Left kidney (tissue), 8 donors: ENCODE results near the gene ARPC5L. TPM values are rescaled to one million over a fixed set of nuclear protein-coding genes. Genes with fewer than 3 reads are reported as not detected.
A peak's percentile ranks its signal among the peaks of the same experiment; 100 is the strongest.
"Not testable (repeated sequence)": the region's sequence is repeated elsewhere in the genome, so short reads cannot be mapped to it uniquely, and the experiment has no call there.

Experiments used
- DNase-seq: peaks from one replicate; pipeline ENCODE4 v3.0.0-alpha.2; 2013
- long read RNA-seq, 8 donors: transcript quantifications; one replicate each; lab custom pipeline, GENCODE V29; 2026
- polyA plus RNA-seq: library from polyadenylated mRNA; unstranded; fragments of 120-200 nt; gene quantifications from one replicate; pipeline ENCODE4 v1.2.1, GENCODE V29; 2013; ENCODE audit not compliant: insufficient read length

ARPC5L gene
- polyA plus RNA-seq, result 38.5 TPM
- long read RNA-seq, donor 1, transcript ARPC5L-201 (4 exons, 1,325 nt), result major isoform, 28 of 38 reads
- long read RNA-seq, donor 1, partial matches to known transcripts, result 7 of 38 reads
- long read RNA-seq, donor 1, other reads (novel, unspliced or antisense), result 0 of 38 reads
- long read RNA-seq, donor 2, transcript ARPC5L-201 (4 exons, 1,325 nt), result major isoform, 15 of 16 reads
- long read RNA-seq, donor 2, partial matches to known transcripts, result 0 of 16 reads
- long read RNA-seq, donor 2, other reads (novel, unspliced or antisense), result 0 of 16 reads
- long read RNA-seq, donor 3, transcript ARPC5L-201 (4 exons, 1,325 nt), result major isoform, 21 of 40 reads
- long read RNA-seq, donor 3, partial matches to known transcripts, result 19 of 40 reads
- long read RNA-seq, donor 3, other reads (novel, unspliced or antisense), result 0 of 40 reads
- long read RNA-seq, donor 4, partial matches to known transcripts, result 0 of 5 reads
- long read RNA-seq, donor 4, other reads (novel, unspliced or antisense), result 0 of 5 reads
- long read RNA-seq, donor 5, transcript ARPC5L-201 (4 exons, 1,325 nt), result major isoform, 37 of 56 reads
- long read RNA-seq, donor 5, partial matches to known transcripts, result 18 of 56 reads
- long read RNA-seq, donor 5, other reads (novel, unspliced or antisense), result 0 of 56 reads
- long read RNA-seq, donor 6, transcript ARPC5L-201 (4 exons, 1,325 nt), result major isoform, 30 of 51 reads
- long read RNA-seq, donor 6, partial matches to known transcripts, result 21 of 51 reads
- long read RNA-seq, donor 6, other reads (novel, unspliced or antisense), result 0 of 51 reads
- long read RNA-seq, donor 7, transcript ARPC5L-201 (4 exons, 1,325 nt), result major isoform, 38 of 49 reads
- long read RNA-seq, donor 7, partial matches to known transcripts, result 9 of 49 reads
- long read RNA-seq, donor 7, other reads (novel, unspliced or antisense), result 0 of 49 reads
- long read RNA-seq, donor 8, transcript ARPC5L-201 (4 exons, 1,325 nt), result major isoform, 9 of 9 reads
- long read RNA-seq, donor 8, partial matches to known transcripts, result 0 of 9 reads
- long read RNA-seq, donor 8, other reads (novel, unspliced or antisense), result 0 of 9 reads

DNA sequence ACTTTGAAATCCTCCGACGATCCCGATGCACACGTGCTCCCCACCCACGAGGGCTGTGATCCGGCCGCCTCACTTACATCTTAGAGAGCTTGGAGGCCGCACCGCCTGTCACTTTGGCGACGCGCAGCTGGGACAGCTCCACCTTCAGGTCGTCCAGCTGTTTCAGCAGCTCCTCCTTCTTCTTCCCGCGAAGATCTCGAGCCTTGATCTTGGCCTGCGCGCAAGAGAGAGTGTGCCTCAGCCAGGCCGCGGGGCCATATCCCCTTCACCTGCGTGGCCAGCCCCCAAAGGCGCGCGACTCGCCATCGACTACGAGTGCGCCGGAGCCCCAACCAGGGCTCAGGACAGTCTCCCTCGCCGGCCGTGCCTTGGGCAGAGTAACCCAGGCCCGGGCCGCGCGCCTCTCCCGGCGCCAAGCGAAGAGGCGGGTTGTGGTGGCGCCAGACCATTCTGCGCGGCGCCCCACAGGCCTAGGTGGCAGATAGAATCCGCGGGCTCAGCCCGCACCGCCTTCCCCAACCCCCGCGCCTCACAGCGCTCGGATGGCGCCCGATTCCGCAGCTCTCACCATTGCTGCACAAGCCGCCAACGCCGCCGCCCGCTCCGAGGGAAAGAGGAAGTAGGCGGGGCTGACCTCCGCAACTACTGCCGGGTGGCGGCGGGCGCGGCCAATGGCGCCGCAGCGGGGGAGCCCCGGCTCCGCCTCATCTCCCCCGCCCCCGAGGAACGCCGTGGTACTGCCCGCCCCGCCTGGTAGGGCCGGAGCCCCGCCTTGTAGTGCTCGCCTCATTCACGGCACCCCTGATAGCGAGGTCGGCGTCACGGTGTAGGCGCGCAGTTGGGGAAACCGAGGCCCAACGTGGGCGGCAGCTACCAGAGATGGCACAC, at the start of gene ARPC5L, which contains the start of gene RPL35:
Gene ARPC5L, plus strand, starts transcription at position 789 of the 888 bp plus-strand sequence. CDS start 7,161 bp downstream, outside the sequence.
Gene RPL35, minus strand, starts transcription at position 616 of the 888 bp plus-strand sequence. Its CDS starts 45 bp downstream, at position 571.
- DNase-seq, result peak; percentile 93

DNA sequence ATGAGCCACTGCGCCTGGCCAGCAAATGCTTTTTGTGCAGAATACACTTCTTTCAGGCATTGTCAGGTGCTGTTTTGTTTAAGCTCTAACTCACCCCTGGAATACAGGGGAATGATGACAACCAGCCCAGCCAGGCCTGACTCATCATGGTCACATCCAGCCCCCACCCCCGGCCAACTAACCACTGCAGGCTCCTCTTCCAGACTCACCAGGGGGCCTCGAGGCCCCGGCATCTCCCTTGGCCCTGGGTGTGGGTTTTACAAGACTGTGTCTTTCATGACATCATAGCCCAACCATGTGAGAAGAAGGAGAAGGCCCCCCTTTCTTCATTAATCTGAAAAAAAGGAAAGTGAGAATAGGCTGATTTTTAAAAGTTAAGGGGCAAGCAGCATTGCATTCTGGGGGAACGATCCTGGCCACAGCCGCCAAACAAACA, 49.5 kb upstream of the ARPC5L start:
- no peak for DNase-seq

DNA sequence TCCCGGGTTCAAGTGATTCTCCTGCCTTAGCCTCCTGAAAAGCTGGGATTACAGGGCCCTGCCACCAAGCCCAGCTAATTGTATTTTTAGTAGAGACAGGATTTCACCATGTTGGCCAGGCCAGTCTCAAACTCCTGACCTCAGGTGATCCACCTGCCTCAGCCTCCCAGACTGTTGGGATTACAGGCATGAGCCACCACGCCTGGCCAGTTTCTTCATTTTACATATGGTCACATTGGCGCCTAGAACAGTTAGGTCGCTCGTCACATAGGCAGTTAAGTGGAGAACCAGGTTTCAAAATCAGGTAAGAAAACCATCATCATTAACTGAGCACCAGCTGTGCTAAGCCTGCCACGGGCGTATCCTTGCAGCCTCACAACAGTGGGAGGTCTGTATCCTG, 48.9 kb upstream of the ARPC5L start:
- no peak for DNase-seq

DNA sequence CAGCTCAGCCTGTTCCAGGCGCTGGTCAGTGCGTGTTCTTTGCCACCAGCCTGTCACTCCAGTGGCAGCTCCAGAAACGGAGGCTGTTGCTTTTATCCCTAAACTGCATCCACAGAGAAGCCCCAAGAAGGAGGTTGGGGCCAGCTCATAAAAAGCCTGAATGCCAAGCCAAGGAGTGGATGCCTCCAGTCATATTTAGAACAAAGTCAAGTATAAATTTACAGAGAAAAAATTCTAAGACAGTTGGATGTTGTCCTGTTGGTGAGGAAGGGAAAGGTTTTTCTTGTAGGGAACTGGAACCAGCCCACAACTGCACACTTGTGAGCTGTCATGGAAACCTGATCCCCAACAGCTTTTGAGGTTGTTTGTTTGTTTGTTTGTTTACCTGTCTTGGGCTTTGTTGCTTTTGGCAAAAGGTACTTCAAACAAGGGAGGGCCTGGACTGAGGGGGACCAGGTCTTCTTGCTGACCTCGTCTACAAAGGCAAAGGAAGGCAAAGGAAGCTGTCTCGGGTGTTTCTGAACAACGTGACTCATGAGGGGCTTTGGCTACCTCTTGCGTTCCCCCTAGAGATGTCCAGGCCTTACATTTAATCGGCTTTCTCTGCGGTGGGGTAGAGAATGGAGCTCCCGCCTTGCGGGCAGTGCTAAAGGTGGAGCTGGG, 48.3 kb upstream of the ARPC5L start:
- DNase-seq, result no peak

DNA sequence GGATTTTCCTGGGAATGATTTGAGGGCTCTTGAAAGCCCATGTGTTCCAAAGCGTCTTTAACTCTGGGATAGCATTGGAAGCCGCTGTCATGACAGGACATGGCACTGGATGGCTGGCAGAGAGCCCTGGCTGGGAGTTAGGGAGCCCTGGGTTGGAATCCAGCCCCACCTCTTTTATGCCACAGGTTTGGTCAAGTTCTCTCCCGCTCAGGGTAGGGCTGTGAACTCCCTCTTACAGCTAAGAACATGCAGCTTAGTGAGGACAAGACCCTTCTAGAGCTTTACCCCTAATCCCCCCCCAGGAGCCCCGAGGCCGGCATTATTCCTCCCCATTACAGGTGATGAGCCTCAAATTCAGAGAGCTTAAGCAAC, 47.8 kb upstream of the ARPC5L start:
- DNase-seq, result no peak

DNA sequence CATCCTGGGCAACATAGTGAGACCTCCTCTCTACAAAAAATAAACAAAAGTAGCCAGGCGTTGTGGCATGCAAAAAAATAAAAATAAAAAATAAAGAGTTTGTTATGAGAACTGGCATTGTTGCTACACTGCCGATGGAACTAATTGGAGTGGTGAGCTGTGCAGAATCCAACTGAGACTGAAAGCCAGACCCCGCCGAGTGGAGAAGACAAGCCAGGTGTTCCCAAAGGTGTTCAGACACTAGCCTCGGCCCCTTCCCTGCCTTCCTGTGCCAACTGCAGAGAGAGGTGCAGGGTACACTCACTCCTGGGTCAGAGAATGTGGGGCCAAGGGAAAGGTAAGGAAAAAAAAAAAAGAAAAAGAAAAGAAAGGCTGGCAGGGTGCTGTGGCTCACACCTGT, 46.3 kb upstream of the ARPC5L start:
- DNase-seq, result no peak

DNA sequence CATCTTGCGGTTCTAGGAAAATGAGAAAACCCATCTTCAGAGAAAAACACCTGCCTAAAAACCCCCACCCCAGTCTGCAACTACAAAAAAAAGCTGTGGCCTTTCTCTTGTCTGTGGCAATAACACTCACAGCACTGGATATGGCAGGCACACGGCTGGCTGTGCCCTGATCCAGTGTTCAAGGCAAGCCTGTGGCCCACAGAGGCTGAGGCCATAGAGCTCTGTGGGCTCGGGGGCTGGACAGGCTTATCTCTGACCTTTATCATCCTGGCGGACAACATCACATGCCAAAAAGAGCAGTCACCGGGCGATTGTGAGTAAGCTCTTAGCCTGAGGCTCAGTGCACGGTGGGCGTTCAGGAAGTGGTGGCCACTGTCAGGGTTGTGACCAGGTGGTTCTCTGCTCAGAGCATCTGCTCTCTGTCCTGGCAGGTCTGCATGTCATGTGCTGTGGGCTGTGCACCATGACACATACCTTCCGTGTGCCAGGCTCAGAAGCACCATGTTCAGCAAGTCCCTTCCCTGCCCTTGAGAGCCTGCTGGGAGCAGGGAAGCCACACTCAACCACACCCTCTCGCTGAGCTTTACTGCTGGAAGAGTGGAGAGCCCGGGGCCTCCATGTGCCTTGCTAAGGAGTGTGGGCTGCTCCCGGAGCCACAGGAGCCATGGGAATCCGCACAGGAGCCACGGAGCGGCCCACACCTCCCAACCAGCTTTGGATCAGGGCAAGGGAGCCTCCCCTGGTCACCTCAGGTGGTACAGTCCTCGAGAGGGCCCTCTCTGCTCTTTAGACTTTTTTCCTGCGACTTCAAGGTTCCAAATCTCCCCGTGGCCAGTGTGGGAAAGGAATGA, 43.3 kb upstream of the ARPC5L start:
- no peak for DNase-seq

DNA sequence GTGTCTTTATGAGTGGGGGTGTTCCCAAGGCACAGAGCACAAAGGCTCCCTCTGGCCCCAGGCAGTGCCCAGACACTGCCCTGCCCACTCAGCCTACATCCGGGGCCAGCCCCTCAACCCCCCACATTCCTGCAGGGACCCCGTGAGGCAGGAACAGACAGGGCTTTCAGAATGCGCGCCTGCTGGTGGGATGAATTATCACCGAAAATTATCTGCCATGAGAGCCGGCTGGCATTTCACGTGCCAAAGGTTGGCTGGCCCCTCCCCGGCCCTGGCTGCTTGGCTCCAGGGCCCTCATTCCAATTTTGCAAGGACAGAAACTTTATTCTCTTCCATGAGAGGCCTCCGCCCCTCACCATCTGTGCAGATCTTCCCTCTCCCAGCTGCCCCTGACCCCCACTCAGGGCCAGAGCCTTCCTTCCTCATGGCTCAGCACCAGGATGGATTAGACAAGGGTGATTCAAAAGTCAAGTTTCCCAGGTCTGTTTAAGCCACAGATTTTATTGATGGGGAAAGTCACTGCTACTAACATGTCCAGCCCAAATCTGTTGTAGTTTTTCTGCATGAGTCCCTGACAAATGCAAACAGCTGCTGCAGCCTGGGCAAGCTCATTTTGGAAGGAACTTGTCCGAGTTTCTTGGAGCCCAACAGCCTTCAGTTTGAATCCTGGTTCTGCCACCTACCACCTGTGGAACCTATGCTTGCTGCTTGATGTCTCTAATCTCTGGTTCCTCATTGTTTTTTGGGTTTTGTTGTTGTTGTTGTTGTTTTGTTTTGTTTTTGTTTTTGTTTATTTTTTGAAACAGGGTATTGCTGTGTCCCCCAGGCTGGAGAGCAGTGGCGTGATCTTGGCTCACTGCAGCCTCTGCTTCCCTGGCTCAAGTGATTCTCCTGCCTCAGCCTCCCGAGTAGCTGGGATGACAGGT, 41.0 kb upstream of the ARPC5L start:
- no peak for DNase-seq

DNA sequence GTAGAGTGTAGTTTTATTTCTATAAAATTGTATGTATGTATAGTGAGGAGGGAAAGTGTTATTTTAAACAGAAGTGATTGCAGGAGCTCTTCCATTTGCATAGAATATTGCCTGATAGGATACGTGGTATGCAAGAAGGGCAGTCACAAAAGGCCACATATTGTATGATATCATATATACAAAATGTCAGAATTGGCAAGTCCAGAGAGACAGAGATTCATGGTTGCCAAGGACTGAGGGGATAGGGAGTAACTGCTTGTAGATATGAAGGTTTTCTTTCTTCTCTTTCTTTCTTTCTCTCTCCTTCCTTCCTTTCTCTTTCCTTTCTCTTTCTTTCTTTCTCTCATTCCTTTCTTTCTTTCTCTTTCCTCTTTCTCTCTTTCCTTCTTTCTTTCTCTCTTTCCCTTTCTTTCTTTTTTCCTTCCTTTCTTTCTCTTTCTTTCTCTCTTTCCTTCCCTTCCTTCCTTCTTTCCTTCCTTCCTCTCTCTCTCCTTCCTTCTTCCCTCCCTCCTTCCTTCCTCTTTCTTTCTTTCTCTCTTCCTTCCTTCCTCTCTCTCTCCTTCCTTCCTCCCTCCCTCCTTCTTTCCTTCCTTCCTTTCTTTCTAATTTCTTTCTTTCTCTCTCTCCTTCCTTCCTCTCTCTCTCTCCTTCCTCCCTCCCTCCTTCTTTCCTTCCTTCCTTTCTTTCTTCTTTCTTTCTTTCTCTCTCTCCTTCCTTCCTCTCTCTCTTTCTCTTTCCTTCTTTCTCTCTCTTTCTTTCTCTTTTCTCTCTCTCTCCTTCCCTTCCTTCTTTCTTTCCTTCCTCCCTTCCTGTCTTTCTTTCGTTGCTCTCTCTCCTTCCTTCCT, 33.2 kb upstream of the ARPC5L start:
- no peak for DNase-seq

DNA sequence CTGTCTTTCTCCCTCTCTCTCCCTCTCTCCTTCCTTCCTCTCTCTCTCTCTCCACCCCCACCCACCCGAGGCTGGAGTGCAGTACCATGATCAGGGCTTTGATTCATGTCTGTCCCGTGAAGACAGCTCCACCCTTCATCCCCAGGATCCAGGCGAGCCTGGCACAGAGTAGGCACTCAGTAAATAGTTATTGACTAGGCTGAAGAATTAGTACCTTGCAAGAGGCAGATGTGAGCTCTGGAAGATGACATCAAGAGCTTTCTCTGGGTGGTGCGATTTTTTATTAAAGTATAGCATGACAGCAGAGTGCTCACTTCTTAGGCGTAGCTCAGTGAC, 32.6 kb upstream of the ARPC5L start:
- no peak for DNase-seq

DNA sequence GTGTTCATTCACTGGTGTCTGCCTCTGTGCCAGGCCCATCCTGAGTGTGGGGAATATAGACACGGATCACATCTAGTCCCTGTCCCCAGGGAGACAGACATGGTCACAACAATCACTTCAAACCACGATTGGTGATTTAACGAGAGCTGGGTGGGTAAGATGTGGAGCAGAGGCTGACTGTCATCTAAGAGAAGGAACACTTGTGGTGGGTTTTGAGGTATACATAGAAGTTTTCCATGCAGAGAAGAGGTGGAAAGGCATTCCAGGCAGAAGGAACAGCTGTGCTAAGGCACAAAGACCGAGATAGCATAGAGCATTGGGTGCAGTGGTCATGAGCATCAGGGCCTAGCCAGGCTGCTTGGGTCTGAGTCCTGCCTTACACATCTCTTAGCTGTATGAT, 31.3 kb upstream of the ARPC5L start:
- DNase-seq, result no peak

DNA sequence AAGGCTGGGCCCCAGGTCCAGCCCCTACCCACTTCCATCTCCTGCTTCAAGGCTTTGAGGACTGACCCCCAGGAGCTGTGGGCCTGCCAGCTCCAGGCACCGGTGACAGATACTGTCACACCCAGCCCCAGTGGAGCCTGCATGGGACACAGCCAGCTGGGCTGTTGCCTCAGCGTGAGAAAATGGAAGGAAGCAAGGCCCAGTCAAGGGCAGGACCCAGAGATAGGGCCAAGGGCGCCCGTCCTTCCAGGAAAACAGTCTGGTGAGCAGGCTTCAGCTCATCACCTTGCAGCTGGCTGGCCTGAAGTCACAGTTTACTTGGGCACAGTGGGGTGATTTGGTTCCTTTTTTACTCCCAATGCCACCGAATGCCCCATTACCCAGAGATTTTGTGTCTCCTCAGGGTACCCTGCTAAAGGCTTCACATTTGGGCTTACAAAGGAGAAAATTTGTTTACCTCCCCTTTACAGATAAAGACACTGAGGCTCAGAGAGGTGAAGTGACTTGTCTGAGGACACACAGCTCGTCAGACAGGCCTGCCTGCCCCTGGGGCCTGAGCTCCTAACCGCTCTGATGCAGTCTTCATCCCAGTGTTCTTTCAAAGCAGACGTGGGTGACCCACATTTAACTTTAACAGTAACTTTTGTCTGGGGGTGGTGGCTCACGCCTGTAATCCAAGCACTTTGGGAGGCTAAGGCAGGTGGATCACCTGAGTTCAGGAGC, 30.1 kb upstream of the ARPC5L start:
- no peak for DNase-seq

DNA sequence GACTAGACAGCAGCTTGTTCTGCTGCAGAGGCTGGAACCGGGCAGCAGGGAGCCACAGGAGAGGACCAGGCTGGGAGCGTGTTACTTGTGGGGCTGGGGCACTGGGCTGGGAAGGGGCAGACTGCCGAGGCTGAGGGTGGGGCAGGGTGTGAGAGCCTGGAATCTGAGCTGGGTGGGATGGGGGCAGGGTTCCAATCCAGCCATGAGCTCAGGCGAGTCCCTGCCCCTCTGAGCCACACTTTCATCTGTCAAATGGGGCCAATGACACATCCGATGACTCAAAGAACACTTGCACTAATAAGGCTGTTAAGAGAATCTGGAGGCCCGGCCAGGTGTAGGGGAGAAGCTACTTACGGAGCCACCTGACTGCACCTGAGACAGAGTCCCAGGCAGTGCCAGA, 27.3 kb upstream of the ARPC5L start:
- DNase-seq, result no peak

DNA sequence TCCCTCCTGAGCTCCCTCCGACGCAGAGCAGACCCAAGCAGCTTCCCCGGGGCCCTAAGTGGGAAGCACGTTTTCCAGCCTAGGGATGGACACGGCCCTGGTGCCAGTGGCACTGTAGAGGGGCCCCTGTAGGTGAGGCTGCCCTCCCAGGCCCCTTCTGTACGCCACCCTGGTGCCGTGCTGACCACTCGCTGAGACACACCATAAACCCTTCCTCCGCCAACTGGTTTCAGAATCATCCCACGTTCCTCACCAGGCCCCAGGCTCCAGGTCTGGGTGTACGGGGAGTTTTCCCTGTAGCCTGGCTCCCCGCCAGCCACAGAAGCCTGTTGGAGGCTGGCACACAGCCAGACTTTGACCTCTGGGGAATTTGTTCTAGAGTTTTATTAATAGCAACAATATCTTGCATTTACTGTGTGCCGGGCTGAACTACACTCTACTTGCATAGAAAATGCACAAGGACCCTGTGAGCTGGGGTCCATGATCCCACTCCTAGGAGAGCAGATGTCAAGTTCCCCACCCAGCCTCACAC, 26.8 kb upstream of the ARPC5L start:
- DNase-seq, result peak; percentile 57

DNA sequence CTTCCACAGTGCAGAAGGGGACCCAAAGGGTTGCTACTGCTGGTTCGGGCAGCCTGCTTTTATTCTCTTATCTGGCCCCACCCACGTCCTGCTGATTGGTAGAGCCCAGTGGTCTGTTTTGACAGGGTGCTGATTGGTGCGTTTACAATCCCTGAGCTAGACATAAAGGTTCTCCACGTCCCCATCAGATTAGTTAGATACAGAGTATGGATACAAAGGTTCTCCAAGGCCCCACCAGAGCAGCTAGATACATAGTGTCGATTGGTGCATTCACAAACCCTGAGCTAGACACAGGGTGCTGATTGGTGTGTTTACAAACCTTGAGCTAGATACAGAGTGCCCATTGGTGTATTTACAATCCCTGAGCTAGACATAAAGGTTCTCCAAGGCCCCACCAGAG, 23.8 kb upstream of the ARPC5L start:
- DNase-seq, result not testable (repeated sequence)

DNA sequence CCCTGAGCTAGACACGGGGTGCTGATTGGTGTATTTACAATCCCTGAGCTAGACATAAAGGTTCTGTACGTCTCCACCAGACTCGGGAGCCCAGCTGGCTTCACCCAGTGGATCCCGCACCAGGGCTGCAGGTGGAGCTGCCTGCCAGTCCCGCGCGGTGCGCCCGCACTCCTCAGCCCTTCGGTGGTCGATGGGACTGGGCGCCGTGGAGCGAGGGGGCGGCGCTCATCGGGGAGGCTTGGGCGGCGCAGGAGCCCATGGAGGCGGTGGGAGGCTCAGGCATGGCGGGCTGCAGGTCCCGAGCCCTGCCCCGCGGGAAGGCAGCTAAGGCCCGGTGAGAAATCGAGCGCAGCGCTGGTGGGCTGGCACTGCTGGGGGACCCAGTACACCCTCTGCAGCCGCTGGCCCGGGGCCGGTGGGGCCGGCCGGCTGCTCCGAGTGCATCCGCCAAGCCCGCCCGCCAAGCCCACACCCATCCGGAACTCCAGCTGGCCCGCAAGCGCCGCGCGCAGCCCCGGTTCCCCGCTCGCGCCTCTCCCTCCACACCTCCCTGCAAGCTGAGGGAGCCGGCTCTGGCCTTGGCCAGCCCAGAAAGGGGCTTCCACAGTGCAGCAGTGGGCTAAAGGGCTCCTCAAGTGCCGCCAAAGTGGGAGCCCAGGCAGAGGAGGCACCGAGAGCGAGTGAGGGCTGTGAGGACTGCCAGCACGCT, 23.2 kb upstream of the ARPC5L start:
- DNase-seq, result not testable (repeated sequence)
